ENCODE data around the gene C8A.

- TF ChIP-seq TAF1 (IDR thresholded peaks at IDR 0.05; ENCODE audit: low read depth, low read length) (no peak), POLR2AphosphoS5 (IDR thresholded peaks at IDR 0.05; ENCODE audit: low read depth, low read length) (no peak), POLR2A (IDR thresholded peaks at IDR 0.05; ENCODE audit: low read depth, low read length) (no peak), POU2F2 (IDR thresholded peaks at IDR 0.05; ENCODE audit: low read depth, low read length) (no peak)
Measured at GRCh38 chr1:56952501-56952900, 97.9 kb downstream of the C8A start.

All from GM12891 (cell line).